SK-N-MC (cell line): ENCODE data around the gene SRGAP1.
"Not testable (repeated sequence)": the region's sequence is repeated elsewhere in the genome, so short reads cannot be mapped to it uniquely, and the experiment has no call there.

ENCODE experiments used
- DNase-seq: peaks from one replicate; pipeline ENCODE4 v3.0.0-alpha.2; 2011; ENCODE audit warnings: low read depth, low spot score
- H3K27ac ChIP-seq: fragments of 200-600 bp; sonication (generic); 2 replicates; pipeline ENCODE4 v1.5.1; 2016; ENCODE audit warnings: mixed run types
- H3K36me3 ChIP-seq: fragments of 200-600 bp; sonication (generic); 2 replicates; pipeline ENCODE4 v1.6.1; 2017; ENCODE audit warnings: antibody characterized with exemption, low read length, mixed read lengths; ENCODE audit not compliant: insufficient read depth
- H3K4me3 ChIP-seq: fragments of 200-600 bp; sonication (generic); 2 replicates; pipeline ENCODE4 v1.5.1; 2016
- H3K9ac ChIP-seq: fragments of 200-600 bp; sonication (generic); 2 replicates; pipeline ENCODE4 v1.8.0; 2017; ENCODE audit warnings: mixed run types, mixed read lengths; ENCODE audit not compliant: insufficient read length
- H3K9me3 ChIP-seq: fragments of 200-600 bp; sonication (generic); 2 replicates; pipeline ENCODE4 v1.6.1; 2017; ENCODE audit warnings: low read depth, mild to moderate bottlenecking, antibody characterized with exemption, low read length, moderate library complexity, mixed read lengths
- EZH2 ChIP-seq: fragments of 200-600 bp; sonication (generic); IDR thresholded peaks from one replicate; pipeline ENCODE4 v1.6.1; 2017; ENCODE audit warnings: antibody characterized with exemption
- FOXP2 ChIP-seq: optimal IDR thresholded peaks from 2 replicates; pipeline ENCODE3; 2011; ENCODE audit warnings: mild to moderate bottlenecking, moderate library complexity; ENCODE audit not compliant: insufficient read depth; ENCODE audit errors: extremely low read length, control extremely low read depth
- POLR2AphosphoS5 ChIP-seq: IDR thresholded peaks from 2 replicates; pipeline ENCODE4 v1.6.1; 2012; ENCODE audit warnings: mild to moderate bottlenecking, low read depth, low read length, borderline replicate concordance

The SRGAP1 gene

GRCh38 chr12:64147011-64147631 is 302.6 kb downstream of the SRGAP1 start:
- H3K9ac ChIP-seq = no peak overlapping the region
- no peak overlapping the region for H3K4me3 ChIP-seq
- TF ChIP-seq FOXP2 (no peak), POLR2AphosphoS5 (no peak), EZH2 (no peak)
- no peak overlapping the region for H3K27ac ChIP-seq
- H3K36me3 ChIP-seq = no peaks in the 10 kb centered on the region
- DNase-seq = no peak
- H3K9me3 ChIP-seq = no peaks in the 10 kb centered on the region

GRCh38 chr12:64147875-64148274 is 303.4 kb downstream of the SRGAP1 start:
- H3K27ac ChIP-seq = no peak overlapping the region
- H3K9me3 ChIP-seq = no peaks in the 10 kb centered on the region
- TF ChIP-seq POLR2AphosphoS5 (no peak), EZH2 (no peak), FOXP2 (no peak)
- DNase-seq = no peak
- no peak overlapping the region for H3K9ac ChIP-seq
- no peaks in the 10 kb centered on the region for H3K36me3 ChIP-seq
- no peak overlapping the region for H3K4me3 ChIP-seq

- Histone ChIP-seq H3K9me3 (no peaks in the 10 kb centered on the region), H3K36me3 (no peaks in the 10 kb centered on the region), H3K4me3 (no peak overlapping the region), H3K27ac (no peak overlapping the region), H3K9ac (no peak overlapping the region)
- DNase-seq = no peak
- no peak for TF ChIP-seq EZH2
- TF ChIP-seq POLR2AphosphoS5 = no peak
- no peak for TF ChIP-seq FOXP2
Observed at GRCh38 chr12:64154677-64155076, 310.2 kb downstream of the SRGAP1 start.

GRCh38 chr12:64157110-64157509 is 312.6 kb downstream of the SRGAP1 start:
- H3K27ac ChIP-seq = no peak overlapping the region
- H3K36me3 ChIP-seq = no peaks in the 10 kb centered on the region
- no peak overlapping the region for H3K4me3 ChIP-seq
- no peaks in the 10 kb centered on the region for H3K9me3 ChIP-seq
- TF ChIP-seq FOXP2 (no peak), POLR2AphosphoS5 (no peak), EZH2 (no peak)
- H3K9ac ChIP-seq = no peak overlapping the region
- no peak for DNase-seq

GRCh38 chr12:64160021-64160710 is 315.7 kb downstream of the SRGAP1 start:
- TF ChIP-seq EZH2 (no peak), POLR2AphosphoS5 (no peak), FOXP2 (no peak)
- Histone ChIP-seq H3K36me3 (no peaks in the 10 kb centered on the region), H3K27ac (no peak overlapping the region), H3K9ac (no peak overlapping the region), H3K4me3 (no peak overlapping the region), H3K9me3 (no peaks in the 10 kb centered on the region)
- no peak for DNase-seq

- Histone ChIP-seq H3K27ac (no peak overlapping the region), H3K9me3 (no peaks in the 10 kb centered on the region), H3K9ac (no peak overlapping the region), H3K4me3 (no peak overlapping the region), H3K36me3 (no peaks in the 10 kb centered on the region)
- TF ChIP-seq EZH2 (no peak), POLR2AphosphoS5 (no peak), FOXP2 (no peak)
- no peak for DNase-seq
Observed at GRCh38 chr12:64160711-64161060, 316.2 kb downstream of the SRGAP1 start.

GRCh38 chr12:64166606-64167005 is 322.1 kb downstream of the SRGAP1 start:
- H3K36me3 ChIP-seq, H3K4me3 ChIP-seq, H3K9me3 ChIP-seq, H3K9ac ChIP-seq, H3K27ac ChIP-seq, DNase-seq: not testable (repeated sequence)

GRCh38 chr12:64167041-64167440 is 322.5 kb downstream of the SRGAP1 start:
- H3K9me3 ChIP-seq, DNase-seq, H3K4me3 ChIP-seq, H3K36me3 ChIP-seq, H3K9ac ChIP-seq, H3K27ac ChIP-seq: not testable (repeated sequence)

GRCh38 chr12:64170024-64170423 is 325.5 kb downstream of the SRGAP1 start:
- H3K4me3 ChIP-seq = no peak overlapping the region
- no peaks in the 10 kb centered on the region for H3K9me3 ChIP-seq
- no peak for DNase-seq
- H3K9ac ChIP-seq = no peak overlapping the region
- H3K27ac ChIP-seq = no peak overlapping the region
- no peak for TF ChIP-seq POLR2AphosphoS5
- TF ChIP-seq EZH2 = no peak
- no peak for TF ChIP-seq FOXP2
- no peaks in the 10 kb centered on the region for H3K36me3 ChIP-seq
